Measurements from ENCODE around the gene KCNA2. TPM values are rescaled to one million over a fixed set of nuclear protein-coding genes. Genes with fewer than 3 reads are reported as not detected.
A peak's percentile ranks its signal among the peaks of the same experiment; 100 is the strongest.

Gene KCNA2
- total and polyA plus RNA-seq, 2 donors (not counting 1 experiment from before 2014, with no cell fraction given): 0.39 to 0.59 TPM

GRCh38 chr1:110630839-110631663 is 24.9 kb upstream of the KCNA2 start:
- DNase-seq: peak; percentile 86
- H3K27me3 Mint-ChIP-seq: no peaks in the 10 kb centered on the region
- H3K9me3 ChIP-seq (ENCODE audit: control extremely low read depth in 1 of 3, control insufficient read depth in 2 of 3, insufficient read depth in 1 of 3, low read length in 2 of 3): no peaks in the 10 kb centered on the region
- no peak overlapping the region for H3K4me3 Mint-ChIP-seq
- no peaks in the 10 kb centered on the region for H3K9me3 Mint-ChIP-seq (ENCODE audit: insufficient read depth)
- H3K4me3 ChIP-seq (ENCODE audit: control extremely low read depth in 1 of 5, extremely low read depth in 1 of 5, insufficient read depth in 1 of 5, low read depth in 2 of 5, low read length in 4 of 5): peak overlapping the region in 2 of 5 experiments; percentile 13 to 28
- ChIA-PET POLR2A (interaction anchor here (1.1 to 1.2 kb wide), 2 partner anchors 11 to 43 kb away, joined by 4 to 5 read pairs; no protein-coding TSS in a partner anchor), CTCF (interaction anchor here (0.7 to 11.9 kb wide), 19 partner anchors 12 to 780 kb away, joined by 3 to 155 read pairs (median 5); no protein-coding TSS in a partner anchor)
- no peaks in the 10 kb centered on the region for H3K27me3 ChIP-seq (replicated peaks in 1 of 4; ENCODE audit: control extremely low read depth in 1 of 4, control insufficient read depth in 3 of 4, insufficient read depth in 4 of 4, low read length in 3 of 4)
- no peaks in the 10 kb centered on the region for H4K20me1 ChIP-seq (ENCODE audit: control insufficient read depth, insufficient read depth, low read length, poor library complexity, severe bottlenecking)
- peak overlapping the region in 1 of 2 donors; percentile 65 for H3K27ac ChIP-seq (ENCODE audit: low read length in 2 of 2)
- peaks cover 56 to 65% of the 10 kb centered on the region in 2 donors for H3K4me1 ChIP-seq (ENCODE audit: control insufficient read depth in 2 of 2, insufficient read depth in 2 of 2, low read length in 2 of 2)
- H3K36me3 ChIP-seq (replicated peaks in 1 of 2; ENCODE audit: control extremely low read depth in 1 of 2, control insufficient read depth in 1 of 2, extremely low read depth in 1 of 2, insufficient read depth in 2 of 2, low read length in 1 of 2): no peaks in the 10 kb centered on the region
- peaks cover 43% of the 10 kb centered on the region for H3K4me1 Mint-ChIP-seq
- 21% methylated on average over 9 of the region's 13 CpGs for WGBS (ENCODE audit: insufficient coverage)
- peak overlapping the region; percentile 62 for H3K4me2 ChIP-seq (replicated peaks; ENCODE audit: low read depth, low read length, poor library complexity, severe bottlenecking)
- intact Hi-C loops (cut with micrococcal nuclease): loop anchor here (1.0 to 5.0 kb wide), 8 partner anchors 12 to 362 kb away; no protein-coding TSS in a partner anchor
- no peaks in the 10 kb centered on the region for H3K79me2 ChIP-seq (ENCODE audit: control insufficient read depth, insufficient read depth, low read length)
- H2AFZ ChIP-seq (ENCODE audit: insufficient read depth, low read depth, low read length, poor library complexity, severe bottlenecking): peak overlapping the region; percentile 2
- peak overlapping the region; percentile 19 for H3K9ac ChIP-seq (ENCODE audit: low read length)
- TF ChIP-seq EZH2 (IDR thresholded peaks at IDR 0.05; ENCODE audit: borderline replicate concordance, insufficient read depth, low read depth, low read length, poor library complexity, severe bottlenecking) (no peak), CTCF (IDR thresholded peaks at IDR 0.05) (peak; percentile 88)
- ATAC-seq (ENCODE audit: low read depth): peak; percentile 76
- no peak overlapping the region for H3K27ac Mint-ChIP-seq

Data from B cell (primary cell).